ENCODE data around the gene ARHGEF28. TPM values are rescaled to one million over a fixed set of nuclear protein-coding genes. Genes with fewer than 3 reads are reported as not detected.

Gene ARHGEF28
- total and polyA plus RNA-seq, 2 of the 13 experiments (the other 11 are each of a cell fraction or from before 2014, with no cell fraction given) = 17.4 to 34.1 TPM

DNA sequence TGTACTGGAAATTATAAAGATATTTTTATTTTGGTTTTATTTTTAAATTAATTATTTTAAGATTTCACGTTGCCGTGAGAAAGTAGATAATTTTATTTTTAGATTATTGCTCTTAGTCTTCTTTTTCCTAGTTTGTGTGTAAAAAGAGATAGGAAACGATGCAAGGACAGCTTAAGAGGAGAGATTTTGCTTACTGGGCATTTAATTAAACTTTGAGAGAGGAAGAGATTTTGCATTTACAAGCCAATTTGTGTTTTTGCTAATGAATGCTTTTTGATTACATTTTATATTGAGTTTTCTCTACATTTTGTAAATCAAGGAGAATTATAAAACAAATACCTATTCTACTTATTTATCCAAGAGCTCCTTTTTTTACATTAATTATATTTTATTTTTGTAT is 64.0 kb downstream of the ARHGEF28 start (continued):
- TF ChIP-seq SKIL (CRISPR knock-in tag; IDR thresholded peaks at IDR 0.05; ENCODE audit: borderline replicate concordance) (no peak), MAFK (conservative IDR thresholded peaks at IDR 0.05 in 1 of 2, IDR thresholded peaks at IDR 0.05 in 1 of 2; ENCODE audit: low read length in 2 of 2) (peak; percentile 88 to 91), ZNF441 (CRISPR knock-in tag; IDR thresholded peaks at IDR 0.05; ENCODE audit: borderline replicate concordance) (no peak), DR1 (CRISPR knock-in tag; IDR thresholded peaks at IDR 0.05) (no peak), CCAR2 (optimal IDR thresholded peaks at IDR 0.05; ENCODE audit: low read depth, low read length) (no peak)
- TF ChIP-seq, protein P1, sequence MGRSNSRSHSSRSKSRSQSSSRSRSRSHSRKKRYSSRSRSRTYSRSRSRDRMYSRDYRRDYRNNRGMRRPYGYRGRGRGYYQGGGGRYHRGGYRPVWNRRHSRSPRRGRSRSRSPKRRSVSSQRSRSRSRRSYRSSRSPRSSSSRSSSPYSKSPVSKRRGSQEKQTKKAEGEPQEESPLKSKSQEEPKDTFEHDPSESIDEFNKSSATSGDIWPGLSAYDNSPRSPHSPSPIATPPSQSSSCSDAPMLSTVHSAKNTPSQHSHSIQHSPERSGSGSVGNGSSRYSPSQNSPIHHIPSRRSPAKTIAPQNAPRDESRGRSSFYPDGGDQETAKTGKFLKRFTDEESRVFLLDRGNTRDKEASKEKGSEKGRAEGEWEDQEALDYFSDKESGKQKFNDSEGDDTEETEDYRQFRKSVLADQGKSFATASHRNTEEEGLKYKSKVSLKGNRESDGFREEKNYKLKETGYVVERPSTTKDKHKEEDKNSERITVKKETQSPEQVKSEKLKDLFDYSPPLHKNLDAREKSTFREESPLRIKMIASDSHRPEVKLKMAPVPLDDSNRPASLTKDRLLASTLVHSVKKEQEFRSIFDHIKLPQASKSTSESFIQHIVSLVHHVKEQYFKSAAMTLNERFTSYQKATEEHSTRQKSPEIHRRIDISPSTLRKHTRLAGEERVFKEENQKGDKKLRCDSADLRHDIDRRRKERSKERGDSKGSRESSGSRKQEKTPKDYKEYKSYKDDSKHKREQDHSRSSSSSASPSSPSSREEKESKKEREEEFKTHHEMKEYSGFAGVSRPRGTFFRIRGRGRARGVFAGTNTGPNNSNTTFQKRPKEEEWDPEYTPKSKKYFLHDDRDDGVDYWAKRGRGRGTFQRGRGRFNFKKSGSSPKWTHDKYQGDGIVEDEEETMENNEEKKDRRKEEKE (IDR thresholded peaks at IDR 0.05) = no peak
